ENCODE results near the gene TFF2.

The TFF2 gene

DNA sequence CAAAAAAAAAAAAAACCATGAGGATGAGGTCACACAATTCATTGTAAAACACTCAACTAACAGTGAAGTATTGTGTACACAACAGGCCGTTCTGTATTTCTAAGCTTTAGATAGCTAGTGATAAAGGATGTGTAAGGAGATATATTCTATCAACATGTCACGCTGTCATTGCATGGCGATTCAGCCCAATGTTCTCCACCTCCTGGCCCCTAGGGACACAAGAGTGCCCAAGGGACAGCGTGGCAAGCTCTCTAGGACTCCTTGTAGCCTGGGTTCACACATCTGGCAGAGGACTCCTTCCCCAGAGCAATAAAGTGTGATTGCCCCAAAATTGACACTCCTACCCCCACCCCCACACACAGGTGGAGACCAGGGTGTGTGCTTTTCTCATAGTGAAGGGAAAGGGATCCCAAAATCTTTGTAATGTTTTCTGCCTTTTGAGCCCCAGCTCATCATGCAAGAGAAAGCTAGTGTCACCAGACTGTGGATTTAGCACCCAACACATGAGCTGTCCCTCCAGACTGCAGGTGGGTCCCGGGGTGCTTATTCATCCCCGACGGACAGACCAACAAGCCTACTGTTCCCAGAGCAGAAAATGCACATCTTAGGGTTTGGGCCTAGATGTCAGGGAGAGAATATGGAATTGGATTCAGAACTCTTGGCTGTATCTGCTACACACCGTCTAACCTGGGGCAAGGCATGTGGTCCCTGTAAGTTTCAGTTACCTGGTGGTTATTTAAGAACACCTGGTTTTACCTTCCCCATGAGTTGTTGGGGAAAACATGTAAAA lies 33.6 kb upstream of the TFF2 start:
- no peak for DNase-seq (ENCODE audit: low spot score)

DNA sequence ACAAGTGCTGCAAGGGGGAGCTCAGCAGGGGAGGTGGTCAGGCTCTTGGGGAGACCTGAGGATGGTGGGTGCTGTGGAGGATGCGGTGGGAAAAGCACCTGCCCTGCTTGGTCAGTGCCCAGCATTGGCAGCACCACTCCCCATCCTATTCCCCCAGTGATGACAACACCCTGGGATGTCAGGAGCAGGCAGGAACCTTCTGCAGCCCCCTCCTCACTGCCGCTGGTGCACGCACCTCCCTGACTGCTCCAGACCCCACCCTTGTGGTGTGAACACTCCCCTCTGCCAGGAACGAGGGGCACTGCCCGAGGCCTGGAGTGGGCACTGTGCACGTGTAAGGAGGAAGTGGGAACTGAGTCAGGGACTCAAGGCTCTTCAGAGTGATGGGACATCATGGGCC lies 32.5 kb upstream of the TFF2 start:
- no peak for DNase-seq (ENCODE audit: low spot score)

DNA sequence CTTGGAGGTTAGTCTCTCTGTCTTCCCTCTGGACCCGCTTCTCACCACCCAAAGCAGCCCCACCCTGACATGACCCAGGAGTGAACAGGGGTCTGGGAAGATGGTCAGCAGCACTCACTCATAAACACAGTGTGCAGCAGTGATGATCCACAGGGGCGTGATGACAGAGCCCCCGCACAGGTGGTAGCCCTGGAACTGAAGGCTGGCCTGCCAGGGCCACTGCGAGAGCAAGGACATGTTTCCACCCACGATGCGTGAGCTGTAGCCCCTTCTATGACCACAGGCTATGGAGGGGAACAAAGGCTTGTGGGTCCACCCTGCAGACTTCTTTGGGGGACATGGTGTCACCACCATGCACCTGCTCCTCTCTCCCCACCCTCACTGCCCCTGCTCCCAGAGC lies 32.1 kb upstream of the TFF2 start:
- DNase-seq (ENCODE audit: low spot score): no peak

DNA sequence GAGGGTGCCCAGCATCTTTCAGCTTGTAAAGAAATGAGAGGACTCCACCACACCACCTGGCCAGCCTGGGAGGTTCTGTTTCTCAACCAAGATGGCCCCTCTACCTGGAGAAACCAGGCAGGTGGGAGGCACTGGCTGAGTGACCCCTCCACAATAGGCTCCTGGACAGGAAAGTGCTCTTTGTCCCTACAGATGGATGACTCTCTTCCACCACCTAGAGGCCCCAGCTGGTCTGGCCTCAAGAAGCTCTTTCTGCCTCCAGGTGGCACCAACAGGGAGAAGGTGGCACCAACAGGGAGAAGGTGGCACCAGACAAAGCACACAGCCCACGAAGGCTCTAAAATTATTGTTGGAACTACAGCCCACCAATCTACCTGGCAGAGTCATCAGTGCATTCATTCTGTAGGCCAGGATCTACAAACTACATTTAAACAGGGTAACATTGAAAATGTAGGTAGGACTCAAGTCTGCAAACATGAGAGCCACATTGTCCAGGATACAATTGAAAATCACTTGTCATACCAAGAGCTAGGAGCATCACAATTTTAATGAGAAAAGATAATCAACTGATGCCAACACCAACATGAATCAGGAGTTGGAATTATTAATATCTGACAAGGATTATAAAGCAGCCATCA lies 30.7 kb upstream of the TFF2 start:
- no peak for DNase-seq (ENCODE audit: low spot score)

DNA sequence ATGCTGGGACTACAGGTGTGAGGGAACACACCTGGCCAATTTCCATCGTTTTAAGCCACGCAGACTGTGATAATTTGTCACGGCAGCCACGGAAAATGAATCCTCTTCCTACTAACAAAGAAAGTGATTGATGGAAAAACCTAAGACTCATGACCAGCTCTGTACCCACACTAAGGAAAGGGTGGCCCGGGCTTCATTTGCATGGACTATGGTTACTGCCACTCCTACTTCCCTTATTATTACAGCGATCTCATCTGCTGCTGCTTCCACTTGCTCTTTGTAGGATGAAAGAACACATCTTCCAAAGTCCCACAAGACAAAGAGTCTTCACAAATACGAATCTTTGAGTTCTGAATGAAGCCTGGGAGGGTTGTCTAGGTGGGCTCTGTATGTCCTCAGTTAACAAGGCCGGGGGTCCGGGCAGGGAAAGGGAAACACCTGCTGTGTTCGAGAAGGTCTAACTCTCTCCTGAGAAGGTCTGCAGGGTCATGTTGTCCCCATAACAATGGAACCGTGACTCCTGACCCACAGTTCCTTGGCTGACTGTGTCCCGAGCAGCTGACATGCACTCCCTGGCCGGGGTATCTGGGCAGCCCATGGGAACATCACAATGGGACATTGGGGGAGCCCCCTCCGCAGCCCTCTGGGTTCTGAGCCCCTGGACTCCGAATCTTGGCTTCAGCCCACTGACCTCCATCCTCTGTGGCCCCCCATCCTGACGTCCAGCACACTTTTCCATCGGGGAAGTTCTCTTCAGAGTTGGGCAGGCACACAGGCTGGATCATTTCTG lies 28.8 kb upstream of the TFF2 start:
- no peak for DNase-seq (ENCODE audit: low spot score)

DNA sequence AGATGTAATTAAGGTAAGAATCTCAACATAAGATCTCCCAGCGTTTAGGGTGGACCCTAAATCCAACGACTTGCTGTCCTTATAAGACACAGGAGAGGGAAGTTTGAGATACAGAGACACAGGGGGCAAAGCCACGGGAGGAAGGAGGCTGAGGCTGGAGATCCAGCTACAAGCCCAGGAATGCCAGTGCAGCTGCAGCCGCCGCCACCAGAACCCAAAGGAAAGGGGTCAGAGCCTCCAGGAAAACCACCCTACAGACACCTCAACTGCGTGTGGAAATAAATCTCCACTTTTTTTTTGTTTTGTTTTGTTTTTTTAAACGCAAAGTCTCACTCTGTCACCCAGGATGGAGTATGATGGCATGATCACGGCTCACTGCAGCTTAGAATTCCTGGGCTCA lies 27.6 kb upstream of the TFF2 start:
- DNase-seq (ENCODE audit: low spot score): no peak

DNA sequence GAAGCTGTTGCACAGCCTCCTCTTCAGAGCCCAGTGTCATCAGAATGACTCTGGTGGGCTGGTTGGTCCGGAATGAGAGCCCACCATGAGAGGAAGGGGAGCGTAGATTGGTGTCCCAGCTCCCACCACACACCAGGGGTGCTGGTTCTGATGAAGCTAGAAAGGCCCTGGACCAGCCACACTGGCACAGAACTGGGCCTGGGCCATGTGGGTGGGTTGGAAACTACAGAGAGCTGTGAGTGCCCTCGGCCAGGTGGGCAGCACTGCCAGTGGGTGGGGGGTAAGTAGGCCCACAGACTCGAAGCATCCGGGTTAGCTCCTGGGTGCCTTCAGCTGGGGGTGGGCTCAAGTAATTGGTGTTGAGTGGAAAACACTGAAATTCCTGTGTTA lies 27.2 kb upstream of the TFF2 start:
- DNase-seq (ENCODE audit: low spot score): no peak

DNA sequence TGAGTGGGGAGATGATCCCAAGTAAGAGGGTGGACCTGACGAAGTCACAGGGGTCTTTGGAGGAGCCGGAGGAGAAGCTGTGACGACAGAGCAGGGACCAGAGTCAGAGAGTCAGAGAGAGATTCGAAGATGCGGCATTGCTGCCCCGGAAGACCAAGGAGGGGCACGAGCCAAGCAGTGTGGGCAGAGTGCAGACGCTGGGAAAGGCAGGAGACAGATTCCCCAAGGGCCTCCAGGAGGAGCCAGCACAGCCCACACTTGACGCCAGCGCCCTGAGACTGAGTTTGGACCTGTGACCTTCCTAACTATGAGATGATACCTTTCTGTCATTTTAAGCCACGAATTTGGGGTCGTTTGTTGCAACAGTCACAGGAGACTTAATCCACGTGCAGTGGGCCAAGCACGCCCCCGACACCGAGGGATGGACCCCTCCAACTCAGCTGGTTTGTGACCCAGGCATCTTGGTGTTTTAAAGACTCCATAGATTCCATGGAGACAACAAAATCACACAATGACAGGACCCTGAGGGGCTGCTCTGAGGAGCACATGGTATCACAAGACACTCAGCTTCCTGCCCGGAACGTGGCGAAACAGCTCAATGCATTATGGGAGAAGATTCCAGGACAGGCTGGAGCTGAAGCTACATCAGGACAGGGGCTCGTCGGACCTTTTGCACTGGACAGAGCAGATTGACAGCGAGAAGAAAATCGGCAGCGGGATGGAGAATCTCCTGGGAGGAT lies 26.6 kb upstream of the TFF2 start:
- no peak for DNase-seq (ENCODE audit: low spot score)

DNA sequence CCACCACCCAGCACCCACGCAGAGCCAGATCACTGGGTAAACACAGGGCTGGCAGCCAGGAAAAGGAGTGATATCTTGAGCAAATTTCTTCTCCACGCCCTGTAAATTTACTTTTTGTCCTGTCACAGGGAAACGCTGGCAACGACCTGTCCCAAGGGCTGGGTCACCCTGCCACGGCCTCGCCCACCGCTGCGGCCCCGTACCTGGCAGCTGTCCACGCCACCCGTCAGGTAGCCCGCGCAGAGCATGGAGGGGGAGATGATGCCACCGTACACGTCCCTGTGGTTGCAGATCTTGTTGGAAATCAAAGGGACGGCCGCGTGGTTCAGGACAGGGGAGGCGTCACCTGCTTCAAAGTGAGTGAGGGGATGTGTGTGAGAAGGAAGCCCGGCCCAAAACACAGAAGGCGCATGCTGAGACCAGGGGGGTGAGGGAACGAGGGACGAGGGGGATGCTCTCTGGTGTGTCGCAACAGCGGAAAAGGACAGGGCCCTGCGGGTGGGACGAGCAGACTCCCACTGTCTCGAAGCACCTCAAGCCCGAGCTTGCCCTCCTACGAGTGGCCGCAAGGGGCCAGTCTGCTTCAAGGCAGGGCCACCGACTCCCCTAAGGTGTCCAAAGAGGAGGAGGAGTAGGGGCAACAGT lies 25.7 kb upstream of the TFF2 start:
- DNase-seq (ENCODE audit: low spot score): no peak

DNA sequence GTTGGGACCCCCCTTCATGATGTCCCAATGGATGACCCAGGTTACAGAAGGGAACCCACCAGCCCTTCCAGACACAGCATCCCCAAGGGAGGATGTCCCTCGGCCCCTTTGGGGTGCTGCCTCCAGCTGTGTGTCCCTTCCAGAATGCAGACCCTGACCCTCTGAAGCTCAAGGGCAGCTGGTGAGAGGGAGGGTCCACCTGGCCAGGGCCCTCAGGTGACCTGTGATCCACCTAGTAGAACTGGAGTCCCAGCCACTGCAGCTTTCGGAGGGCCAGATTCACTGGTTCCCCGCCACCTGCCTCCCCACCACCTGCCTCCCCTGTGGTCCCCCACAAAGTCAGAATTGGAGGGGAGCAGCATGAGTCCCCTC lies 25.2 kb upstream of the TFF2 start:
- no peak for DNase-seq (ENCODE audit: low spot score)

DNA sequence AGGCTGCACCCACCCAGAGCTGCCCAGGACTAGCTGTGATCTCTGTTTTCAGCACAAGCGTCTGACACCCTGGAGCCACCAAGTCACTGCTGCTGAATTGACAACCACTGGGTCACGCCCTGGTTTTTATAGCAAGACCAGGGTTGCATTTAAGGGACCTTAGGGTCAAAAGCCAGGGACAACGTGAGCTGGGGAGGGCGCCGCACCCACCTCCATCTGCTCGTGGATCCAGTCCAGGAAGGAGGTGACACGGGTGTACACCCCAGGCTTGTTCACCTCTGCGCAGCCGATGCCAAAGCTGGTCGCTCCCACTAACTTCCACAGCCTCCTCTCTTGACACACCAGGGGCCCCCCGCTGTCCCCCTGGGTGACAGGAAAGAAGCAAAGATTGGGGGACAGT lies 24.7 kb upstream of the TFF2 start:
- DNase-seq (ENCODE audit: low spot score): no peak

DNA sequence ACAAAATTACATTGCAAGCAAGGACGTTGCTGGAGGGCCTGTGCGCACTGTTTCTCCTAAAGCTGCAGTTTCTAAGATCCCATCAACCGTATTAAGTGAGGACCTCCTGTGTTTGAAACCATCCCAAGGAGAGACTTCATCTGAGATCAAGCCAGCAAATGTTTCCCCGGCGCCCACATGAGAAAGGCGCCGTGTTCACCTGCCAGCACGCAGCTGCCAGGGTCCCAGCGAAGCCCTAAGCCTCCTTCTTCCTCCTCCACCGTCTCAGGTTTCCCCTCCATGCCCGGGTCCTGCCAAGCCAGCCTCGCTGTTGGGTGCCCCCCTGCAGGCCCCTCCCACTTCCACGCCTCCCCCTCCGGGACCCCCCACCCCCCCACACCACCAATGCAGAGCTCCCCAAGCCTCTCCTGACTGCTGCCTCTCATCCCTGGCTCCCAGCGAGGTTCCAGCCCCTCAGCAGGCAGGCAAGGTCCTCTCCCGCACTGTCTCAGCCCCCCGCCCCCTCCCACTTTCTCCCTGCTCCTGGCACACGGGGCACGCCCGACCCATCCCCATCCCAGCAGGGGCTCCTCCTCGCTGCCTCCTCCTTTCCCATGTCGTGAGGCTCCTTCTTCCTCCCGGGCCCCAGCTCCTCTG lies 24.2 kb upstream of the TFF2 start:
- DNase-seq (ENCODE audit: low spot score): no peak

DNA sequence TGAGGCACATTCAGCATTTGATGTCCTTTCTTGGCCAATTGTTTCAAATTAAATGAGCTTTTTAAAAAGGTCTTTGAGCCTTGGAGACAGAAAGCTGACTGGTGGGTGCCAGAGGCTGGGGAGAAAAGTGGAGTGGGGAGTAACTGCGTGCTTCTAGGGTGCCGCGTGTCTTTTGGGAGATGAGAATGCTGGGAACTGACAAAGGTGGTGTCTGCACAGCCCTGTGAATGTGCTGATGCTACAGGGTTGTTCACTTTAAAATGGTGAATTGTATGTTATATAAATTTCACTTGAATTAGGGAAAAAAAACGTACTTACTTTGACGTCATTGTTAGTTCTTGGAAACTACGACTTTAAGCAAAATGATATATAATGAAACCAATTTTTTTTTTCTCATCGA lies 23.7 kb upstream of the TFF2 start:
- no peak for DNase-seq (ENCODE audit: low spot score)

DNA sequence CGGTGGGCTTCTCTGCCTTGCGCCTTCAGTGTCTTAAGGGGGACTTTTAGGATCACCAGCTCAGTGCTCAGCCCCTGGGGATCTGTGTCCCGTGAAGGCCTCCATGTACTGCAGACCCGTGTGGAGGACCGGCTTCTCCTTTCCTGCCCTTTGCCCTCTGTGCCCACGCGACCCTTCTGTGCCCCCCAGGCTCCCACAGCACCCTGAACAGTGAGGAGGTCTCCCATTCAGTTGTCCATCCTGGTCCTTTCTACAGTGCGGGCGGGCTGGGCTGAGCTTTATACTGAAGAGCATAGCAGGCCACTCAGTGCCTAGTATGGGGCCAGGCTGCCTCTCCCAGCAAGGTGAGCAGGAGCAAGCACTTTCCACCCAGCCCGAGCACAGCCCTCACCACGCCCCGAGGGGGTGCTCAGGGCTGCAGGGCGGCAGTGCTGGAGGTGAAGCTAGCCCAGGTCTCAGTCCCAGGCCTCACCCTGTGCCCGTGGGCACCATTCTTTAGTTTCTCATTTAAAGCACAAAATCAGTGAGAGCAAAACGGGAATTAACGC lies 23.2 kb upstream of the TFF2 start:
- DNase-seq (ENCODE audit: low spot score): no peak

DNA sequence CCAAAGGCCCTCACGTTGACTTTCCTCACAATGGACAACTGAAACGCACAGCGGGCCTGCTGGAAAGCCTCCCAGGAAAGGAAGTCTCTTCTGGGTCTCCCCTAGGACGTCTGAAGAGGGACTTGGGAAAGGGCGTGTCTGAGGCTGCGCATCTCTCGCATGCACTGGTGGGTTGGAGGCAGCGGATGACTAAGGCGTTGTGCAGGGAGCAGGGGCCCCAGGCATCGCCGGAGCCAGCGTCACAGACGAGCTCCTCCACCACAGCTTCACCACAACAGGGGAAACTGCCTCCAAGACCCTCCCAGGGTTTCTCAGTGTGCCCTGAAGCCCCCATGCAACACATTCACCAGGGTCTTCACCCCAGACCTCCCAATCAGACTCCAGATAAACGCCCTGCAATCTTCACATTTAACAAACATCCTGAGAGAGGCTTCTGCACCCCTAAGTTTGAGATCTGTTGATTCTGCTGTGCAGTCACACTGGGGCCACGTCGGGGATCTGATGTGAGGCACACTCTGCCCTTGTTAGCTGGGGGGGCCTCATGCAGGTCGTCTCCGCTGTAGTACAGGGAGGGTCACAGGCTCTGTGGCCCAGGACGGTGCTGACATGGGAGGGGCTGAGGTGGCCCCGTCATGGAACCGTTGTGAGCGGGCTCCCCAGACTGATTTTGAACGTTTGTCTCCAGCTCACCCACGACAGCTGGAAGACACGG lies 22.6 kb upstream of the TFF2 start:
- DNase-seq (ENCODE audit: low spot score): no peak

DNA sequence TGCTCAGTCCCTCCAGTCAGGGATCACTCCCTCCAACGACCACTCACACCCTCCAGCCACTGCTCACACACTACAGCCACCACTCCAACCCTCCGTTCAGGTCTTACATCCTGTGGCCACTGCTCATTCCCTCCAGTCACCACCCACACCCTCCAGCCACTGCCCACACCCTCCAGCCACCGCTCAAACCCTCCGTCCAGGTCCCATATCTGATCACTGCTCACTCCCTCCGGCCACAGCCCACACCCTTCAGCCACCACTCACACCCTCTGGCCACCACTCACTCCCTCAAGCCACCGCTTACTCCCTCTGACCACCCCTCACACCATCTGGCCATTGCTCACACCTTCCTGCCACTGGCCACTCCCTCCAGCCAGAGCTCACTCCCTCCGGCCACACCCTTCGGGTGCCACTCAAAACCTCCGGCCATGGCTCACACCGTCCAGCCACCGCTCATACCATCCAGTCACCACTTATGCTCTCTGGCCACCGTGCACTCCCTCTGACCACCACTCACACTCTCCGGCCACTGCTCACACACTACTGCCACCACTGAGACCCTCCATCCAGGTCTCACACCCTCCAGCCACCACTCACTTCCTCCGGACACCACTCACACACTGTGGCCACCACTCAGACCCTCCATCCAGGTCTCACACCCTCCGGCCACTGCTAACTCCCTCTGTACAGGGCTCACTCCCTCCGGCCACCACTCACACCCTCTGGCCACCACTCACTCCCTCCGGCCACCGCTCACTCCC lies 20.3 kb upstream of the TFF2 start:
- no peak for DNase-seq (ENCODE audit: low spot score)

DNA sequence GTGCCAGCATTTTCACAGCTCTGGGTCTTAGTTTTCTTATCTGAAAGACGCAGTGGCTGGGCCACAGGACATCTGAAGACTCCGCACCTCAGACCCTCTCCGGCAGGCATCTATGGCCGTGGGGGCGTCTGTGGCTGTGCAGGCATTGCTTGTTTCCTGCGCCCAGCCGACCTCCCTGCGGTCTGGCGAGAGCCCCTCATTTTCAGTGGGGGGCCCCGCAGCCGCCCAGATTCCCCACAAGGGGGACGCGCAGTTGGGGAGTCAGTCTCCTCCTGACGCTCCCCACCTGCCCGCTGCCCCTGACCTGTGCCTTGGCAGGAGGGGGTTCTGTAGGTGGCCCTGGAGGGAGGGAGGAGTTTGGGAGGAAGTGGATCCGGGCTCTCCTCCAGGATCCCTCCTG lies 19.0 kb upstream of the TFF2 start:
- DNase-seq (ENCODE audit: low spot score): no peak

DNA sequence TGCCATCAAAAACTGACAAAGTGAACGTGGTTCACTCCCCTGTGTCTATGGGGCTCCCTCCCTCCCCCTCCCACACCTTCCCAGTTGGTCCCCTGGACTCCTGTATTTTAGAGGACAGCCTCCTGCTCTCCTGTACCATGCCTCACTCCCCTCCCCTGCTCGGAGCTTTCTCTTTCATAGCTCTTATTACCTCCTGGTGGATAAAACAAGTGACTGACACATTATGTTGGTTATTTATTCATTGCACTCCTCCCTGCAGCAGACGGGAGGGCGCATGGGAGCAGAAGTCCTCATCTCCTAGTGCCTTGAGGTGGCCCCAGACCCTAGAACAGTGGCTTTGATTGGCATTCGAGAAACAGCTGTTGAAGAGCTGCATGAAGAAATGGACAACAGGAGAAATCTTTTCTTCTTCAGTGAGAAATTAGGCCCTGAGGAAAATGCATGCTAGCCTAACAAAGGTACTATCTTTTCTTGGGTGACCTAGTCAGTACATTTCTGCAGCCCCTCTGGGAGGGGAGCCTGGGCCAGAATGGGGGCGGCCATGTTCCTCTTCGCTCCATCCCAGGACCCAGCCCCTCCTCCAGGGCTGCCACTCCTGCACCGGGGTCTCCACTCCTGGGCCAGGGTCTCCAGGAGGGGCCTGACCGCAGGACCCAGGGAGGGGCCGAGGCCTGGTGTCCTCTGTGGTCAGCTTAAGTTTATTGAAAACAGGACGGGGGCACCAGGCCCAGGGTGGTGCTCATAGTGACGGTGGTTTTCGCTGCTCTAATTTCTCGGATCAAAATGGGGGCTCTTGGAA lies 16.8 kb upstream of the TFF2 start:
- no peak for DNase-seq (ENCODE audit: low spot score)

Data from globus pallidus (tissue), 1 donor.